Activated T-helper 1 cell treated with Interleukin-2 at 50 U/mL for 16 hours (primary cell): Measurements from ENCODE around the gene PARPBP.
"Not testable (repeated sequence)": the region's sequence is repeated elsewhere in the genome, so short reads cannot be mapped to it uniquely, and the experiment has no call there.

Experiments
- DNase-seq: peaks from one replicate; pipeline ENCODE4 v3.0.0-alpha.2; 2020; ENCODE audit warnings: low read depth

The PARPBP gene

GRCh38 chr12:102155206-102155605 is 35.2 kb downstream of the PARPBP start:
- not testable (repeated sequence) for DNase-seq

GRCh38 chr12:102163383-102163782 is 43.4 kb downstream of the PARPBP start:
- no peak for DNase-seq

- no peak for DNase-seq
Observed at GRCh38 chr12:102167821-102168604, 48.0 kb downstream of the PARPBP start.

- DNase-seq, result no peak
Observed at GRCh38 chr12:102169922-102170621, 50.1 kb downstream of the PARPBP start.

- no peak for DNase-seq
Observed at GRCh38 chr12:102171951-102172350, 52.0 kb downstream of the PARPBP start.

GRCh38 chr12:102172436-102172835 is 52.5 kb downstream of the PARPBP start:
- no peak for DNase-seq

- no peak for DNase-seq
Observed at GRCh38 chr12:102174117-102174516, 54.1 kb downstream of the PARPBP start.

- DNase-seq, result no peak
Observed at GRCh38 chr12:102174761-102175160, 54.8 kb downstream of the PARPBP start.

- no peak for DNase-seq
Observed at GRCh38 chr12:102182635-102183034, 62.7 kb downstream of the PARPBP start.

- no peak for DNase-seq
Observed at GRCh38 chr12:102195826-102196225, 75.8 kb downstream of the PARPBP start.

GRCh38 chr12:102197789-102198188 is 77.8 kb downstream of the PARPBP start, which contains the start of gene PMCH:
Gene PMCH (minus strand): TSS chr12:102197833. CDS start chr12:102197770, 63 bp downstream.
- DNase-seq, result no peak

GRCh38 chr12:102201436-102202061 is 81.6 kb downstream of the PARPBP start:
- DNase-seq, result no peak

- no peak for DNase-seq
Observed at GRCh38 chr12:102202556-102202955, 82.6 kb downstream of the PARPBP start.

- no peak for DNase-seq
Observed at GRCh38 chr12:102204025-102204424, 84.0 kb downstream of the PARPBP start.

GRCh38 chr12:102215992-102216691 is 96.2 kb downstream of the PARPBP start:
- no peak for DNase-seq

GRCh38 chr12:102220736-102221135 is 100.8 kb downstream of the PARPBP start:
- no peak for DNase-seq

- no peak for DNase-seq
Observed at GRCh38 chr12:102227954-102228353, 108.0 kb downstream of the PARPBP start.

- DNase-seq, result no peak
Observed at GRCh38 chr12:102232036-102232435, 112.1 kb downstream of the PARPBP start.

GRCh38 chr12:102232446-102232845 is 112.5 kb downstream of the PARPBP start:
- no peak for DNase-seq

- DNase-seq, result no peak
Observed at GRCh38 chr12:102234599-102234998, 114.6 kb downstream of the PARPBP start.

GRCh38 chr12:102240859-102241258 is 120.9 kb downstream of the PARPBP start:
- not testable (repeated sequence) for DNase-seq
